OCI-LY3 (cell line): ENCODE data around the gene MPO.

Source experiments
- H2AFZ ChIP-seq: fragments of 200-600, 300-600 bp; shearing (Covaris generic); 2 replicates; pipeline ENCODE4 v1.6.0; 2014; ENCODE audit warnings: antibody characterized with exemption, low read depth, low read length
- H3K27ac ChIP-seq: fragments of 200-600, 300-600 bp; sonication (generic); 2 replicates; pipeline ENCODE4 v1.5.1; 2014; ENCODE audit warnings: mild to moderate bottlenecking, low read length, moderate library complexity, mixed read lengths
- H3K27me3 ChIP-seq: fragments of 200-600, 300-600 bp; sonication (generic); 2 replicates; pipeline ENCODE4 v1.6.1; 2014; ENCODE audit warnings: low read depth, low read length, mixed read lengths
- H3K36me3 ChIP-seq: fragments of 200-600, 300-600 bp; sonication (generic); replicated peaks from 2 replicates; pipeline ENCODE3; 2014; ENCODE audit warnings: low read depth, low read length, mixed read lengths
- H3K4me1 ChIP-seq: fragments of 300-600, 200-600 bp; sonication (generic); 2 replicates; pipeline ENCODE4 v1.6.1; 2014; ENCODE audit warnings: low read length, mixed read lengths
- H3K4me2 ChIP-seq: fragments of 200-600, 300-600 bp; sonication (generic); 2 replicates; pipeline ENCODE4 v1.6.1; 2014; ENCODE audit warnings: low read length, mixed read lengths
- H3K4me3 ChIP-seq: fragments of 300-600, 200-600 bp; sonication (generic); 2 replicates; pipeline ENCODE4 v1.5.1; 2014; ENCODE audit warnings: antibody characterized with exemption, mild to moderate bottlenecking, low read length, moderate library complexity
- H3K79me2 ChIP-seq: fragments of 300-600, 200-600 bp; shearing (Covaris generic); 2 replicates; pipeline ENCODE4 v1.6.1; 2014; ENCODE audit warnings: mild to moderate bottlenecking, low read length, mixed read lengths
- H3K9ac ChIP-seq: fragments of 300-600, 200-600 bp; shearing (Covaris generic); 2 replicates; pipeline ENCODE4 v1.6.0; 2014; ENCODE audit warnings: mild to moderate bottlenecking, low read length, moderate library complexity
- H3K9me3 ChIP-seq: fragments of 200-600, 300-600 bp; shearing (Covaris generic); 2 replicates; pipeline ENCODE4 v1.6.1; 2014; ENCODE audit warnings: low read length, mixed read lengths; ENCODE audit not compliant: insufficient read depth
- H4K20me1 ChIP-seq: fragments of 200-600, 300-600 bp; sonication (generic); 2 replicates; pipeline ENCODE4 v1.6.1; 2016; ENCODE audit warnings: low read length, mixed read lengths; ENCODE audit not compliant: insufficient read depth
- EZH2phosphoT487 ChIP-seq: fragments of 200-600 bp; shearing (Covaris generic); IDR thresholded peaks from 2 replicates; pipeline ENCODE4 v1.6.1; 2018; ENCODE audit warnings: antibody characterized with exemption, mixed run types, low read depth
- TF ChIP-seq, protein P1 (sequence below): fragments of 200-600, 300-600 bp; sonication (generic); IDR thresholded peaks from 2 replicates; pipeline ENCODE4 v1.5.1; 2014; ENCODE audit warnings: antibody characterized with exemption, low read length, low read depth

MPO gene

DNA sequence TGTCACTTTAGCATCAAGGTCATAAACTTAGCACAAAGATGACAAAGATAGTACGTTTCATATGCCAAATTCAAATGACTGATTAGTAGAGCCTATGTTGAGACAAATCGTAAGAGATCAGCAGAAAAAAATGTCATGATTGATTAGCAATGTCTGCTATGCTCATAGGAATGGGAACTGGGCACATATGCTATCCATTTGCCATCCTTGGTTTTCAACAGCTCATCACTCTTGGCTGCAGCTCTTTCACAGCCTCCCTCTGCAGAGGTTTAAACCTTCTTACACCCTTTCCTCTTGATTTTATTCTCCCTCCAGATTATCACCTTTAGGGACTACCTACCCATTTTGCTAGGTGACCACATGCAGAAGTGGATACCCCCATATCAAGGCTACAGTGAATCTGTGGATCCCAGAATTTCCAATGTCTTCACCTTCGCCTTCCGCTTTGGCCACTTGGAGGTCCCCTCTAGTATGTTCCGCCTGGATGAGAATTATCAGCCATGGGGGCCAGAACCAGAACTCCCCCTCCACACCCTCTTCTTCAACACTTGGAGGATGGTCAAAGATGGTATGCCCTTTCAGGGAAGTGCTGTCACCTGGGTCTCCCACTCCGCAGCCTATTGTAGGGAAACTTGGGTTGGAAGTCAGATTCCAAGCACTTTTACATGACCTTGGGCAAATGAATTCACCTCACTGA is 16.2 kb downstream of the MPO start:
- Histone ChIP-seq H3K4me2 (no peak overlapping the region), H3K4me3 (no peak overlapping the region), H3K27me3 (peaks cover 57% of the 10 kb centered on the region), H2AFZ (no peak overlapping the region), H3K79me2 (no peaks in the 10 kb centered on the region), H3K36me3 (no peaks in the 10 kb centered on the region), H3K9ac (no peak overlapping the region), H3K27ac (no peak overlapping the region), H3K9me3 (no peaks in the 10 kb centered on the region), H3K4me1 (no peaks in the 10 kb centered on the region), H4K20me1 (no peaks in the 10 kb centered on the region)
- TF ChIP-seq EZH2phosphoT487 = no peak
- TF ChIP-seq, protein P1, sequence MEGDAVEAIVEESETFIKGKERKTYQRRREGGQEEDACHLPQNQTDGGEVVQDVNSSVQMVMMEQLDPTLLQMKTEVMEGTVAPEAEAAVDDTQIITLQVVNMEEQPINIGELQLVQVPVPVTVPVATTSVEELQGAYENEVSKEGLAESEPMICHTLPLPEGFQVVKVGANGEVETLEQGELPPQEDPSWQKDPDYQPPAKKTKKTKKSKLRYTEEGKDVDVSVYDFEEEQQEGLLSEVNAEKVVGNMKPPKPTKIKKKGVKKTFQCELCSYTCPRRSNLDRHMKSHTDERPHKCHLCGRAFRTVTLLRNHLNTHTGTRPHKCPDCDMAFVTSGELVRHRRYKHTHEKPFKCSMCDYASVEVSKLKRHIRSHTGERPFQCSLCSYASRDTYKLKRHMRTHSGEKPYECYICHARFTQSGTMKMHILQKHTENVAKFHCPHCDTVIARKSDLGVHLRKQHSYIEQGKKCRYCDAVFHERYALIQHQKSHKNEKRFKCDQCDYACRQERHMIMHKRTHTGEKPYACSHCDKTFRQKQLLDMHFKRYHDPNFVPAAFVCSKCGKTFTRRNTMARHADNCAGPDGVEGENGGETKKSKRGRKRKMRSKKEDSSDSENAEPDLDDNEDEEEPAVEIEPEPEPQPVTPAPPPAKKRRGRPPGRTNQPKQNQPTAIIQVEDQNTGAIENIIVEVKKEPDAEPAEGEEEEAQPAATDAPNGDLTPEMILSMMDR = no peak

DNA sequence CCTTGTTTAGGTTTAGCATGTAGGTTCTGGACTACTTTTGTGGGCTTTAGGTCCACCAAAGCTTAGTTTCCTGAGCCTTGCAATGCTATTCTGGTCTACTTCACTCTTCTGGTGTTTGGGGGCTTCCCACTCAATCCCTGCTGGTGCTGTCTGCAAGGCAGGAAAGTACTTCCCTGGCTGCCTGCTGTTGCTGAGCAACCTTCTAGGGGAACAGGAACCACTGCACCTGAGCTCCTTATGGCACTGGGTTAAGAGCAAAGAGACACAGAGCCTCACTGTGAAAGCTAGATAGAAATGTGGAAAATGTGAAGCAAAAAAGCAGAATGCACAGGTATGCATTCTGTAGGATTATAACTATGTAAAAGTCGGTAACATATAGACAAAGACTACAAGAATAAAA is 17.0 kb downstream of the MPO start:
- no peaks in the 10 kb centered on the region for H3K36me3 ChIP-seq
- H2AFZ ChIP-seq = no peak overlapping the region
- H3K79me2 ChIP-seq = no peaks in the 10 kb centered on the region
- no peaks in the 10 kb centered on the region for H3K4me1 ChIP-seq
- H3K4me2 ChIP-seq = no peak overlapping the region
- H3K27me3 ChIP-seq = peaks cover 63% of the 10 kb centered on the region
- H3K27ac ChIP-seq = no peak overlapping the region
- no peak for TF ChIP-seq EZH2phosphoT487
- TF ChIP-seq, protein P1 = no peak
- no peaks in the 10 kb centered on the region for H3K9me3 ChIP-seq
- no peak overlapping the region for H3K4me3 ChIP-seq
- no peak overlapping the region for H3K9ac ChIP-seq
- no peaks in the 10 kb centered on the region for H4K20me1 ChIP-seq

DNA sequence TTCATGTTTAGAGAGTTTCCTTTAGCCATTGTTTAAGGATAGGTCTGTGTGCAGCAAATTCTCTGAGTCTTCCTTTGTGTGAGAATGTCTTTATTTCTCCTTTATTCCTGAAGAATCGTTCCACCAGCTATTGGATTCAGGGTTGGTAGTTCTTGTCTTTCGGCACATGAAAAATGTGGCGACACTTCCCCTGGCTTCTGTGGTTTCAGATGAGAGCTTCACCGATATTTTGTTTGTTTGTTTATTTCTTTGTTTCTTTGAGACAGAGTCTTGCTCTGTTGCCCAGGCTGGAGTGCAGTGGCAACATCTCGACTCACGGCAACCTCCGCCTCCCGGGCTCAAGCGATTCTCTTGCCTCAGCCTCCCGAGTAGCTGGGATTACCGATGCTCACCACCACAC is 18.6 kb downstream of the MPO start:
- no peaks in the 10 kb centered on the region for H3K9me3 ChIP-seq
- no peak overlapping the region for H3K27ac ChIP-seq
- H2AFZ ChIP-seq = no peak overlapping the region
- H4K20me1 ChIP-seq = no peaks in the 10 kb centered on the region
- no peak overlapping the region for H3K4me2 ChIP-seq
- no peak overlapping the region for H3K4me3 ChIP-seq
- H3K9ac ChIP-seq = no peak overlapping the region
- H3K36me3 ChIP-seq = no peaks in the 10 kb centered on the region
- H3K27me3 ChIP-seq = peaks cover 67% of the 10 kb centered on the region
- H3K79me2 ChIP-seq = no peaks in the 10 kb centered on the region
- no peaks in the 10 kb centered on the region for H3K4me1 ChIP-seq
- TF ChIP-seq, protein P1 = no peak
- TF ChIP-seq EZH2phosphoT487 = no peak

DNA sequence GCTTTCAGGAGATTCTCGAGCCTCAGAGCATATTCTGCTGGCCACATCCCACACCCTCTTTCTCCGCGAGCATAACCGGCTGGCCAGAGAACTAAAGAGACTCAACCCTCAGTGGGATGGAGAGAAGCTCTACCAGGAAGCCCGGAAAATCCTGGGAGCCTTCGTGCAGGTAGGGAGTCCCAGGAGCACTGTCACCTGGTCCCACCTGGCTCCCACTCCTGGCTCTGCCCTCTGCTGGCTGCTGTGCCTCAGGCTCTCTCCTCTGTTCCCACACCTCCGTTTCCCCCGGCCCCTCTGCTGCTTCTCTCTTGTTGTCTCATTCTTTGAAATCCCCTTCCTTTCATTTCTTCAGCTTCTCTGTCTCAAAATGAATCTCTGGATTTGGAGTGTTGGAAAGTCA is 25.9 kb downstream of the MPO start:
- Histone ChIP-seq H3K4me1 (peaks cover 2% of the 10 kb centered on the region; the same call in 1 of the 2 replicates), H3K27me3 (peaks cover 48% of the 10 kb centered on the region), H3K79me2 (no peaks in the 10 kb centered on the region), H3K36me3 (no peaks in the 10 kb centered on the region), H2AFZ (no peak overlapping the region), H3K4me2 (no peak overlapping the region), H4K20me1 (no peaks in the 10 kb centered on the region), H3K9me3 (no peaks in the 10 kb centered on the region), H3K9ac (no peak overlapping the region), H3K27ac (no peak overlapping the region), H3K4me3 (no peak overlapping the region)
- TF ChIP-seq, protein P1 = no peak; the same call in 1 of the 2 replicates
- no peak for TF ChIP-seq EZH2phosphoT487
